ENCODE results near the gene DCBLD2. TPM values are rescaled to one million over a fixed set of nuclear protein-coding genes. Genes with fewer than 3 reads are reported as not detected.
"Not testable (repeated sequence)": the region's sequence is repeated elsewhere in the genome, so short reads cannot be mapped to it uniquely, and the experiment has no call there.

DCBLD2 gene
- total and polyA plus RNA-seq, 3 experiments from 2014 or later, result 0.47 to 1.6 (median 1.5) TPM

DNA sequence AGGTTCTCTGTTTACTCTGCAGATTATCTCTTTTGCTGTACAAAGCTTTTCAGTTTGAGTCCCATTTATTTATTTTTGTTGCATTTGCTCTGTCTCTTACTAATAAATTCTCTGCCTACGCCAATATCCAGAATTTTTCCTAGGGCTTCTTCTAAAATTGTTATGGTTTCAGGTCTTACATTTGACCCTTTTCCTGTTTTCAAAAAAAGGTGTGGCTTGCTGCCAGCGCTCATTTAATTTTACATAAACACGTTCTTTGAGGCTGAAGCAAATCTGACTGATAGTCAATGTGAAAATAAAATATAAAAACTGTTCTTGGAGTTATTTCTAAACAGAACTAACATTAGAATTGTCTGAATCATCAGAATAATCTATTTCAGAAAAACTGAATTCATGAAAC lies 32.1 kb downstream of the DCBLD2 start:
- Mint-ChIP-seq H3K9me3 (peaks cover 0 to 3% (median 1%) of the 10 kb centered on the region in 5 donors), H3K36me3 (no peaks in the 10 kb centered on the region), H3K4me1 (no peaks in the 10 kb centered on the region), H3K27me3 (peaks cover 8 to 26% of the 10 kb centered on the region in 2 donors), H3K4me3 (no peak overlapping the region), H3K27ac (no peak overlapping the region)
- no peaks in the 10 kb centered on the region for H3K9me3 ChIP-seq (ENCODE audit: low read length)
- DNase-seq, result no peak
- CTCF ChIA-PET, result no interaction called here
- no peaks in the 10 kb centered on the region for H3K27me3 ChIP-seq (ENCODE audit: insufficient read depth, low read length, poor library complexity, severe bottlenecking)
- no peak overlapping the region for H3K4me3 ChIP-seq (ENCODE audit: low read length)
- H3K36me3 ChIP-seq (ENCODE audit: insufficient read depth, low read length), result no peaks in the 10 kb centered on the region
- POLR2A ChIA-PET, result no interaction called here
- no peak overlapping the region for H3K27ac ChIP-seq (ENCODE audit: low read depth, low read length)
- H3K4me1 ChIP-seq (ENCODE audit: insufficient read depth, low read length), result no peaks in the 10 kb centered on the region

DNA sequence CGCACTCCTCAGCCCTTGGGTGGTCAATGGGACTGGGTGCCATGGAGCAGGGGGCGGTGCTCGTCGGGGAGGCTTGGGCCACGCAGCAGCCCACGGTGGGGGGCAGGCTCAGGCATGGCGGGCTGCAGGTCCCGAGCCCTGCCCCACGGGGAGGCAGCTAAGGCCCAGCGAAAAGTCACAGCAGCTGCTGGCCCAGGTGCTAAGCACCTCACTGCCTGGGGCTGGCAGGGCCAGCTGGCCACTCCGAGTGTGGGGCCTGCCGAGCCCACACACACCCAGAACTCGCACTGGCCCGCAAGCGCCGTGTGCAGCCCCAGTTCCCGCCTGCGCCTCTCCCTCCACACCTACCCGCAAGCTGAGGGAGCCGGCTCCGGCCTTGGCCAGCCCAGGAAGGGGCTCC lies 43.5 kb downstream of the DCBLD2 start:
- H3K27me3 ChIP-seq (ENCODE audit: insufficient read depth, low read length, poor library complexity, severe bottlenecking); H3K36me3 Mint-ChIP-seq; H3K4me1 ChIP-seq (ENCODE audit: insufficient read depth, low read length); H3K4me3 ChIP-seq (ENCODE audit: low read length); H3K4me3 Mint-ChIP-seq; H3K27me3 Mint-ChIP-seq; H3K4me1 Mint-ChIP-seq; H3K36me3 ChIP-seq (ENCODE audit: insufficient read depth, low read length); H3K27ac Mint-ChIP-seq; H3K9me3 ChIP-seq (ENCODE audit: low read length); POLR2A ChIA-PET; DNase-seq; CTCF ChIA-PET; H3K27ac ChIP-seq (ENCODE audit: low read depth, low read length): not testable (repeated sequence)
- peaks cover 0 to 10% (median 9%) of the 10 kb centered on the region in 5 donors for H3K9me3 Mint-ChIP-seq

DNA sequence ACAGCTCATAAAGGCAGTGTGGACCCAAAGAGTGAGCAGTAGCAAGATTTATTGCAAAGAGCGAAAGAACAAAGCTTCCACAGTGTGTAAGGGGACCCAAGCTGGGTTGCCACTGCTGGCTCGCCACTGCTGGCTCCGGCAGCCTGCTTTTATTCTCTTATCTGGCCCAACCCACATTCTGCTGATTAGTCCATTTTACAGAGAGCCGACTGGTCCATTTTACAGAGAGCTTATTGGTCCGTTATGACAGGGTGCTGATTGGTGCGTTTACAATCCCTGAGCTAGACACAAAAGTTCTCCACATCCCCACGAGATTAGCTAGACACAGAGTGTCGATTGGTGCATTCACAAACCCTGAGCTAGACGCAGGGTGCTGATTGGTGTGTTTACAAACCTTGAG lies 44.2 kb downstream of the DCBLD2 start:
- POLR2A ChIA-PET, result not testable (repeated sequence)

DNA sequence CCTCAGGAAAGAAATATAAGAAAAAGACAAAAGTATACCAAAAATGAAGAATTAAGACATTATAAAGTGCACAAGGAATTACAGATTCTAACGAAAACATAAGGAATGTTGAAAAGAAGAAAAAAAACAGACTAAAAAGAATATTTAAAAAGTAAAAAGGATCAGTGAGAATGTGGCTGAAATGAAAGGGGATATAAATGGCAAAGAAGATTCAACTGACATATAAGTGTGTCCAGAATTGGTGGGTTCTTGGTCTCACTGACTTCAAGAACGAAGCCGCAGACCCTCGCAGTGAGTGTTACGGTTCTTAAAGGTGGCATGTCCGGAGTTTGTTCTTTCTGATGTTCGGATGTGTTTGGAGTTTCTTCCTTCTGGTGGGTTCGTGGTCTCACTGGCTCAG lies 44.8 kb downstream of the DCBLD2 start:
- CTCF ChIA-PET, result no interaction called here

More for the DNA sequence above, 44.2 kb downstream of the DCBLD2 start:
- H3K4me3 Mint-ChIP-seq; H3K36me3 ChIP-seq (ENCODE audit: insufficient read depth, low read length); H3K9me3 Mint-ChIP-seq; CTCF ChIA-PET; H3K27ac ChIP-seq (ENCODE audit: low read depth, low read length); H3K4me3 ChIP-seq (ENCODE audit: low read length); H3K27ac Mint-ChIP-seq; H3K27me3 ChIP-seq (ENCODE audit: insufficient read depth, low read length, poor library complexity, severe bottlenecking); H3K4me1 ChIP-seq (ENCODE audit: insufficient read depth, low read length); H3K36me3 Mint-ChIP-seq; DNase-seq; H3K9me3 ChIP-seq (ENCODE audit: low read length); H3K4me1 Mint-ChIP-seq; H3K27me3 Mint-ChIP-seq: not testable (repeated sequence)

DNA sequence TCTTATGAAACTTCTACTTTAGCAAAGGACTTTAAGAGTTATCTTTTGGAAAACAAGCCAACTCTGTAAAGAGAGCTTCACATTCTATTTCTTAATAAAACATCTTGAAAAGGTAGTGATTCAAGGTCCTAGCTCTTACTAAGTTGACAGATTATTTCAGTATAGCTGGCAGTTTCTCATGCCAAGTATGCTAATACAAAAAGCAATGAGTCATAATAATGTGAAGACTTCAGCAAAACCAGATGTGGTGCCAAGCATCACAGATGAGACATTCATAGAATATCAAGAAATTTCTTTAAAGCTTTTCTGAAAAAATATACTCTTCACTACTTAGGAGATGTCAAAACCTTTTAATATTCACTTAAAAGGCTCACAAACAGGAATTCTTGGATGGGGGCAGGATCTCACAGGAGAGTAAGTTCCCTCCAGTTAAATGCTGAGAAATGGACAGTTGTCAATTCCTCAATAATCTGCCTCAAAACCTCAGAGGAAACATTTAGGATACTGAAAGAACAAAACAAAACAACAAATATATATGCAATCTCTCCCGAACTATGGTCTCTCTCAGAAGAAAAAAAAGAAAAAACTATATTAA lies 45.6 kb downstream of the DCBLD2 start:
- ChIA-PET CTCF (no interaction called here), POLR2A (no interaction called here)
- H3K27me3 ChIP-seq (ENCODE audit: insufficient read depth, low read length, poor library complexity, severe bottlenecking), result no peaks in the 10 kb centered on the region
- no peaks in the 10 kb centered on the region for H3K9me3 ChIP-seq (ENCODE audit: low read length)
- no peak overlapping the region for H3K27ac ChIP-seq (ENCODE audit: low read depth, low read length)
- DNase-seq, result no peak
- H3K9me3 Mint-ChIP-seq, result peaks cover 0 to 10% (median 5%) of the 10 kb centered on the region in 5 donors
- H3K4me3 ChIP-seq (ENCODE audit: low read length), result no peak overlapping the region
- H3K4me1 ChIP-seq (ENCODE audit: insufficient read depth, low read length), result no peaks in the 10 kb centered on the region
- peaks cover 0 to 2% (median 0%) of the 10 kb centered on the region in 3 donors for H3K36me3 Mint-ChIP-seq
- H3K27me3 Mint-ChIP-seq, result peaks cover 0 to 10% of the 10 kb centered on the region in 2 donors
- no peak overlapping the region for H3K27ac Mint-ChIP-seq
- no peak overlapping the region for H3K4me3 Mint-ChIP-seq
- no peaks in the 10 kb centered on the region for H3K4me1 Mint-ChIP-seq
- no peaks in the 10 kb centered on the region for H3K36me3 ChIP-seq (ENCODE audit: insufficient read depth, low read length)

More for the DNA sequence above, 44.8 kb downstream of the DCBLD2 start:
- peaks cover 0 to 10% of the 10 kb centered on the region in 2 donors for H3K27me3 Mint-ChIP-seq
- H3K4me3 Mint-ChIP-seq, result no peak overlapping the region
- H3K27ac Mint-ChIP-seq, result no peak overlapping the region
- Histone ChIP-seq H3K27ac (ENCODE audit: low read depth, low read length) (no peak overlapping the region), H3K27me3 (ENCODE audit: insufficient read depth, low read length, poor library complexity, severe bottlenecking) (no peaks in the 10 kb centered on the region), H3K36me3 (ENCODE audit: insufficient read depth, low read length) (no peaks in the 10 kb centered on the region), H3K4me3 (ENCODE audit: low read length) (no peak overlapping the region), H3K9me3 (ENCODE audit: low read length) (no peaks in the 10 kb centered on the region), H3K4me1 (ENCODE audit: insufficient read depth, low read length) (no peaks in the 10 kb centered on the region)
- peaks cover 0 to 2% (median 0%) of the 10 kb centered on the region in 3 donors for H3K36me3 Mint-ChIP-seq
- no peak for DNase-seq
- POLR2A ChIA-PET, result no interaction called here
- H3K9me3 Mint-ChIP-seq, result peaks cover 0 to 10% (median 5%) of the 10 kb centered on the region in 5 donors
- no peaks in the 10 kb centered on the region for H3K4me1 Mint-ChIP-seq

DNA sequence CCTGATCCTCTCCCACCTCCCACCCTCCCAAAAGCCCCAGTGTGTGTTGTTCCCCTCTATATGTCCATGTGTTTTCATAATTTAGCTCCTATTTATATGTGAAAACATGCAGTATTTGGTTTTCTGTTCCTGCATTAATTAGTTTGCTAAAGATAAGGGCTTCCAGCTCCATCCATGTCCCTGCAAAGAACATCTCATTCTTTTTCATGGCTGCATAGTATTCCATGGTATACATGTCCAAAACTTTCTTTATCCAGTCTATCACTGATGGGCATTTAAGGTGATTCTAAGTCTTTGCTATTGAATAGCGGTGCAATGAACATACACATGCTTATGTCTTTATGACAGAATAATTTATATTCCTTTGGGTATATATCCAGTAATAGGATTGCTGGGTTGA lies 53.4 kb downstream of the DCBLD2 start:
- H3K4me1 Mint-ChIP-seq, result no peaks in the 10 kb centered on the region
- H3K36me3 Mint-ChIP-seq, result no peaks in the 10 kb centered on the region
- CTCF ChIA-PET, result no interaction called here

DNA sequence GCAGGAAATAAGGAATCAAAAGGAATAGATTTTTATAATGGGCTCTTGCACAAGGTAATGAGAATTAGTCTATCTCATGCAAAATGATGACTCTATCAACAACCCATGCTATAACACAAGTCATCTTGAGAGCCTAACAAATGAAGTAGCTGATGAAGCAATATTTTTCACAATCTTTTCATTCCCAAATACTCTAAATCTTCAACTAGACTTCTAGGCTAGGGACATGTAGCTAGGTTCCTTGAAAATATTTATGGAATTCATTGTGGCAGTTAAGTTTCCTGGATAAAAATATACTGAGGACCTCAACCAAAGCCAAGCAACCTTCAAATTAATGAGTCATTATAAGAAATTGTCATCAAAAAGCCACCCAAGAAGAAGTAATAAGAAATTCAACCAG lies 55.4 kb downstream of the DCBLD2 start:
- Mint-ChIP-seq H3K4me1 (no peaks in the 10 kb centered on the region), H3K27me3 (peaks cover 0 to 4% of the 10 kb centered on the region in 2 donors), H3K9me3 (no peaks in the 10 kb centered on the region), H3K36me3 (no peaks in the 10 kb centered on the region), H3K4me3 (no peak overlapping the region), H3K27ac (peak overlapping the region in 1 of 8 donors; percentile 24)
- no peaks in the 10 kb centered on the region for H3K27me3 ChIP-seq (ENCODE audit: insufficient read depth, low read length, poor library complexity, severe bottlenecking)
- ChIA-PET CTCF (no interaction called here), POLR2A (no interaction called here)
- no peak overlapping the region for H3K4me3 ChIP-seq (ENCODE audit: low read length)
- no peak for DNase-seq
- H3K9me3 ChIP-seq (ENCODE audit: low read length), result no peaks in the 10 kb centered on the region
- no peaks in the 10 kb centered on the region for H3K36me3 ChIP-seq (ENCODE audit: insufficient read depth, low read length)
- H3K4me1 ChIP-seq (ENCODE audit: insufficient read depth, low read length), result no peaks in the 10 kb centered on the region
- no peak overlapping the region for H3K27ac ChIP-seq (ENCODE audit: low read depth, low read length)

More for the DNA sequence above, 53.4 kb downstream of the DCBLD2 start:
- H3K4me3 ChIP-seq (ENCODE audit: low read length), result no peak overlapping the region
- POLR2A ChIA-PET, result no interaction called here
- Mint-ChIP-seq H3K27me3 (peaks cover 0 to 10% of the 10 kb centered on the region in 2 donors), H3K9me3 (no peaks in the 10 kb centered on the region), H3K4me3 (no peak overlapping the region), H3K27ac (no peak overlapping the region)
- H3K27ac ChIP-seq (ENCODE audit: low read depth, low read length), result no peak overlapping the region
- H3K27me3 ChIP-seq (ENCODE audit: insufficient read depth, low read length, poor library complexity, severe bottlenecking), result no peaks in the 10 kb centered on the region
- no peaks in the 10 kb centered on the region for H3K36me3 ChIP-seq (ENCODE audit: insufficient read depth, low read length)
- DNase-seq, result no peak
- no peaks in the 10 kb centered on the region for H3K4me1 ChIP-seq (ENCODE audit: insufficient read depth, low read length)
- no peaks in the 10 kb centered on the region for H3K9me3 ChIP-seq (ENCODE audit: low read length)

DNA sequence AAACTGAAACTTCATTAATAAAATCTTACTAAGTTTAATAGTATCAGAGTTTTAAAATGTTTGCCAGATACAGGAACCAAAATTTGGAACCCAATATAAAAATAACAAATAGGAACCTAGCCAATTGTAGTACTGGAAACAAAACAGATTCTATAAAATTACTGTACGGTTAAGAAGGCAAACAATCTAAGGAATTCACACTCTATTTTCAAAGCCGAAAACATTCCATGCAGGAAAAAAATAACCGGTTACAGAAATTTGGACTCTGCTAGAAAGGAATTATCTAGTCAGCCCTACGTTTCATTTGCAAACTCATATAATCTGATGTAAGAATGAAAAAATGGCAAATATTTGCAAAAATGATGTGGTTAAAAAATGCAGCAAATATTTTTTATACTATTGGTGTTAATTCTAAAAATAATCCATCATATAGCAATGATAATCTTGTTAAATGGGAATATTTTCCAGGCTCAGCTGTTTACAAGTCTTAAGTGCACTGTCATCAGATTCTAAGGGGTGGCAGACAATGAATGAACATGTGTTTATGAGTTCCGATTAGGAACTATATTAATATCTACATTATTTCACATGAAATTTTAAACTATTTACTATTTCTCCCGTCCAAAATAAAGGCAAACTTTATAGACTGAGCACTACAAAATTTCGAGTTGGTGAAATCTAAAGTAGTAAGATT lies 58.1 kb downstream of the DCBLD2 start:
- Mint-ChIP-seq H3K4me3 (no peak overlapping the region), H3K27ac (no peak overlapping the region), H3K9me3 (peaks cover 0 to 3% (median 0%) of the 10 kb centered on the region in 5 donors), H3K4me1 (no peaks in the 10 kb centered on the region), H3K27me3 (peaks cover 0 to 6% of the 10 kb centered on the region in 2 donors), H3K36me3 (peaks cover 0 to 2% (median 0%) of the 10 kb centered on the region in 3 donors)
- H3K27me3 ChIP-seq (ENCODE audit: insufficient read depth, low read length, poor library complexity, severe bottlenecking), result no peaks in the 10 kb centered on the region
- POLR2A ChIA-PET, result no interaction called here
- H3K4me3 ChIP-seq (ENCODE audit: low read length), result no peak overlapping the region
- no peak for DNase-seq
- H3K4me1 ChIP-seq (ENCODE audit: insufficient read depth, low read length), result no peaks in the 10 kb centered on the region
- no peaks in the 10 kb centered on the region for H3K9me3 ChIP-seq (ENCODE audit: low read length)
- CTCF ChIA-PET, result no interaction called here
- H3K27ac ChIP-seq (ENCODE audit: low read depth, low read length), result no peak overlapping the region
- H3K36me3 ChIP-seq (ENCODE audit: insufficient read depth, low read length), result no peaks in the 10 kb centered on the region

Measured in CD8-positive, alpha-beta memory T cell (primary cell).